Neural cell (in vitro differentiated cells): ENCODE data around the gene NKD2. TPM values are rescaled to one million over a fixed set of nuclear protein-coding genes. Genes with fewer than 3 reads are reported as not detected.

ENCODE experiments used
- H2AFZ ChIP-seq: fragments of 200-600, 300-800 bp; sonication (generic), shearing (Covaris generic); 2 replicates; pipeline ENCODE4 v1.6.0; 2014; ENCODE audit warnings: low read depth, mild to moderate bottlenecking, antibody characterized with exemption, low read length, moderate library complexity
- H3F3A ChIP-seq: fragments of 200-600 bp; shearing (Covaris generic); 2 replicates; pipeline ENCODE4 v1.6.1; 2016; ENCODE audit warnings: mild to moderate bottlenecking, moderate library complexity, mixed read lengths, antibody characterized with exemption, low read length; ENCODE audit not compliant: insufficient read depth, poor library complexity, severe bottlenecking
- H3K27ac ChIP-seq: fragments of 200-600, 300-800 bp; sonication (generic), shearing (Covaris generic); 2 replicates; pipeline ENCODE4 v1.5.1; 2014; ENCODE audit warnings: mild to moderate bottlenecking, low read length, moderate library complexity
- H3K27me3 ChIP-seq: fragments of 300-800, 200-600 bp; sonication (generic), shearing (Covaris generic); 2 replicates; pipeline ENCODE4 v1.6.0; 2014; ENCODE audit warnings: mild to moderate bottlenecking, low read depth, low read length, moderate library complexity; ENCODE audit not compliant: insufficient read depth
- H3K36me3 ChIP-seq: fragments of 300-800, 200-600 bp; sonication (generic), shearing (Covaris generic); 2 replicates; pipeline ENCODE4 v1.5.1; 2014; ENCODE audit warnings: mild to moderate bottlenecking, antibody characterized with exemption, low read length, moderate library complexity; ENCODE audit not compliant: insufficient read depth
- H3K4me2 ChIP-seq: fragments of 300-800, 200-600 bp; sonication (generic), shearing (Covaris generic); 2 replicates; pipeline ENCODE4 v1.6.0; 2014; ENCODE audit warnings: mild to moderate bottlenecking, low read length
- H3K4me3 ChIP-seq: fragments of 300-800, 200-600 bp; sonication (generic), shearing (Covaris generic); 2 replicates; pipeline ENCODE4 v1.5.1; 2014; ENCODE audit warnings: mild to moderate bottlenecking, low read length, moderate library complexity
- H3K79me2 ChIP-seq: fragments of 200-600 bp; shearing (Covaris generic); replicated peaks from 2 replicates; pipeline ENCODE4 v1.6.0; 2014; ENCODE audit warnings: mild to moderate bottlenecking, low read length, moderate library complexity; ENCODE audit not compliant: insufficient read depth
- H3K9ac ChIP-seq: fragments of 300-800, 200-600 bp; sonication (generic), shearing (Covaris generic); 2 replicates; pipeline ENCODE4 v1.6.1; 2016; ENCODE audit warnings: mild to moderate bottlenecking, low read length, mixed read lengths
- H3K9me2 ChIP-seq: fragments of 200-600 bp; shearing (Covaris generic); 2 replicates; pipeline ENCODE4 v1.6.1; 2016; ENCODE audit warnings: mild to moderate bottlenecking, low read length, mixed read lengths; ENCODE audit not compliant: insufficient read depth
- H3K9me3 ChIP-seq: fragments of 200-600, 300-800 bp; sonication (generic), shearing (Covaris generic); 2 replicates; pipeline ENCODE4 v1.6.1; 2016; ENCODE audit warnings: mild to moderate bottlenecking, mixed run types, low read length, moderate library complexity, mixed read lengths
- H4K20me1 ChIP-seq: fragments of 200-600 bp; shearing (Covaris generic); 2 replicates; pipeline ENCODE4 v1.6.1; 2016; ENCODE audit warnings: mild to moderate bottlenecking, mixed run types; ENCODE audit not compliant: insufficient read depth
- EP300 ChIP-seq: fragments of 450-650 bp; conservative IDR thresholded peaks from 2 replicates; pipeline ENCODE4 v1.6.1; 2014; ENCODE audit warnings: antibody characterized with exemption, mild to moderate bottlenecking, moderate library complexity; ENCODE audit not compliant: poor library complexity, severe bottlenecking
- EZH2 ChIP-seq: fragments of 200-600, 300-800 bp; shearing (Covaris generic), sonication (generic); IDR thresholded peaks from 2 replicates; pipeline ENCODE4 v1.6.1; 2014; ENCODE audit warnings: antibody characterized with exemption, low read length, borderline replicate concordance, mild to moderate bottlenecking; ENCODE audit not compliant: insufficient read depth, poor library complexity, severe bottlenecking
- RAD21 ChIP-seq: fragments of 450-650 bp; conservative IDR thresholded peaks from 2 replicates; pipeline ENCODE4 v1.6.1; 2014; ENCODE audit warnings: antibody characterized with exemption, mild to moderate bottlenecking, moderate library complexity
- SMC3 ChIP-seq: fragments of 450-650 bp; conservative IDR thresholded peaks from 2 replicates; pipeline ENCODE4 v1.6.1; 2014; ENCODE audit warnings: antibody characterized with exemption, mild to moderate bottlenecking, moderate library complexity; ENCODE audit not compliant: poor library complexity
- TAF1 ChIP-seq: IDR thresholded peaks from 2 replicates; pipeline ENCODE4 v1.6.1; 2012; ENCODE audit warnings: low read depth
- polyA plus RNA-seq: library from polyadenylated mRNA; depleted of rRNA; stranded (reverse); fragments of >200 nt; gene quantifications from 2 replicates; pipeline ENCODE4 v1.2.3, GENCODE V29; 2014
- TF ChIP-seq, protein P1 (sequence below): IDR thresholded peaks from 2 replicates; pipeline ENCODE4 v1.6.1; 2012; ENCODE audit warnings: borderline replicate concordance
- TF ChIP-seq, protein P2 (sequence below): fragments of 450-650 bp; IDR thresholded peaks from 2 replicates; pipeline ENCODE4 v1.5.1; 2014; ENCODE audit warnings: antibody characterized with exemption, mild to moderate bottlenecking, moderate library complexity; ENCODE audit not compliant: poor library complexity, severe bottlenecking

Gene NKD2
- polyA plus RNA-seq, 1 donor from 2014 or later = 7.2 TPM

DNA sequence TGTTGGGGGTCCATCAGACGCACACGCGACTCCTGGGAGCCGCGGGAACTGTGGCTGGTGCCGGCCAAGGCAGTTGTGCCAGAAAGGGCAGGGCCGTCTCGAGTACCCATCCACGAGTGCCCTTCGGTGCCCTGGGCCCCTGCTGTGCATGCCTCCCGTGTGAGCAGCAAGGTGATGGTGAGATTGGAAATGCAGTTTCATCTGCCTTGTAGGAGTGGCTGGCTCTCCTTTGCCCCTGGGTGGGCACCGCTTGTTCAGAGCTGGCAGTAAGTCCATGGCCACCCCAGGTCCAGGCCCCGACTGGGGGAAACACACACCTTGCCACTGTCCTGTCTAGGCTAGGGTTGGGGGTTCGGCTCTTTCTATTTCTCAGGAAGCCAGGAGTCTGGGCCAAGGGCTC, 5.7 kb downstream of the NKD2 start:
- Histone ChIP-seq H3K79me2 (no peaks in the 10 kb centered on the region), H3K9ac (no peak overlapping the region), H3K4me2 (no peak overlapping the region), H3K27ac (no peak overlapping the region), H3K27me3 (peaks cover 16% of the 10 kb centered on the region), H3K9me3 (no peaks in the 10 kb centered on the region), H4K20me1 (no peaks in the 10 kb centered on the region), H2AFZ (no peak overlapping the region), H3K9me2 (no peaks in the 10 kb centered on the region), H3F3A (no peaks in the 10 kb centered on the region), H3K4me3 (no peak overlapping the region), H3K36me3 (no peaks in the 10 kb centered on the region)
- TF ChIP-seq EP300 = no peak

DNA sequence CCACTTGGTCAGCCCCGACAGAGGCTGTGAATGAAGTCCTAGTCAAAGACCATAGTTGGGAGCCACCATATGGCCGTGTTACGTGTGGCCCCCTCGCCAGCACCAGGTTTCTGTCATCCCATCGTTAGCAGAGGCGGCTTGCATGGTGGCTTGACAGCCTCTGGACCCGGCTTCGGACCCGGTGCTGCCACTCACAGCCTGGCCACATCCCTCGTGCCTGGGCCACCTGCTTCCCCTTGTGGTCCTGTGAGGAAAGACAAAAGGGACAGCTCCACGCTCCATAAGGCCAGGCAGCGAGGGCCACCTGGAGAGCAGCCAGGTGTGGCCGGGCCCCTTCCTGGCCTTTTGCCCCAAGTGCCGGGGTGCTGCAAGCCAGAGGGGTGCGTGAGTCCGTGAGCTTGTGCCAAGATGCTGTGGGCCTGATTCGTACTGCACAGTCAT, 6.2 kb downstream of the NKD2 start:
- H3F3A ChIP-seq = no peaks in the 10 kb centered on the region
- no peak overlapping the region for H3K4me2 ChIP-seq
- TF ChIP-seq, protein P1, sequence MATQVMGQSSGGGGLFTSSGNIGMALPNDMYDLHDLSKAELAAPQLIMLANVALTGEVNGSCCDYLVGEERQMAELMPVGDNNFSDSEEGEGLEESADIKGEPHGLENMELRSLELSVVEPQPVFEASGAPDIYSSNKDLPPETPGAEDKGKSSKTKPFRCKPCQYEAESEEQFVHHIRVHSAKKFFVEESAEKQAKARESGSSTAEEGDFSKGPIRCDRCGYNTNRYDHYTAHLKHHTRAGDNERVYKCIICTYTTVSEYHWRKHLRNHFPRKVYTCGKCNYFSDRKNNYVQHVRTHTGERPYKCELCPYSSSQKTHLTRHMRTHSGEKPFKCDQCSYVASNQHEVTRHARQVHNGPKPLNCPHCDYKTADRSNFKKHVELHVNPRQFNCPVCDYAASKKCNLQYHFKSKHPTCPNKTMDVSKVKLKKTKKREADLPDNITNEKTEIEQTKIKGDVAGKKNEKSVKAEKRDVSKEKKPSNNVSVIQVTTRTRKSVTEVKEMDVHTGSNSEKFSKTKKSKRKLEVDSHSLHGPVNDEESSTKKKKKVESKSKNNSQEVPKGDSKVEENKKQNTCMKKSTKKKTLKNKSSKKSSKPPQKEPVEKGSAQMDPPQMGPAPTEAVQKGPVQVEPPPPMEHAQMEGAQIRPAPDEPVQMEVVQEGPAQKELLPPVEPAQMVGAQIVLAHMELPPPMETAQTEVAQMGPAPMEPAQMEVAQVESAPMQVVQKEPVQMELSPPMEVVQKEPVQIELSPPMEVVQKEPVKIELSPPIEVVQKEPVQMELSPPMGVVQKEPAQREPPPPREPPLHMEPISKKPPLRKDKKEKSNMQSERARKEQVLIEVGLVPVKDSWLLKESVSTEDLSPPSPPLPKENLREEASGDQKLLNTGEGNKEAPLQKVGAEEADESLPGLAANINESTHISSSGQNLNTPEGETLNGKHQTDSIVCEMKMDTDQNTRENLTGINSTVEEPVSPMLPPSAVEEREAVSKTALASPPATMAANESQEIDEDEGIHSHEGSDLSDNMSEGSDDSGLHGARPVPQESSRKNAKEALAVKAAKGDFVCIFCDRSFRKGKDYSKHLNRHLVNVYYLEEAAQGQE = no peak
- TF ChIP-seq EP300 (no peak), EZH2 (no peak), TAF1 (no peak), SMC3 (no peak), RAD21 (no peak)
- peaks cover 11% of the 10 kb centered on the region for H3K27me3 ChIP-seq
- H4K20me1 ChIP-seq = no peaks in the 10 kb centered on the region
- no peaks in the 10 kb centered on the region for H3K79me2 ChIP-seq
- no peak overlapping the region for H3K27ac ChIP-seq
- H3K9ac ChIP-seq = no peak overlapping the region
- no peaks in the 10 kb centered on the region for H3K36me3 ChIP-seq
- H3K4me3 ChIP-seq = no peak overlapping the region
- no peaks in the 10 kb centered on the region for H3K9me3 ChIP-seq
- H2AFZ ChIP-seq = no peak overlapping the region
- no peaks in the 10 kb centered on the region for H3K9me2 ChIP-seq

DNA sequence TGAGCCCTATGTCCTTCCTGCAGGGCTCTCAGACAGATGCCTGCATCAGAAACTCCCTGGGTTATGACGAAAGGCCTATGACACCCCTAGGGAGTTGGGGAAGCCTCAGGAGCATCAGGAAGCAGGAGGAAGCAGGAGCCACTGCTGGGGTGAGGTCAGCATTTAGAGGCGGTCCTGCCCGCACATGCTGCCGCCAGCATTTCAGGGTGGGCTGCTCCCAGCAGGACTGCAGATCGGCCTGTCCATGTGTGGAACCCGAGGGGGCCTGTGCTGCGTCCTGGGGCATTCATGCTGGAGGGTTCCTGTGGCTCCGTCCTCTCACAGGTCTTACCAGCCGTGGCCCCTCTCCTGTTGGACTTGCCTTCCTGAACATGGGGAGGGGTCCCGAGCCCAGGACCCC, 6.9 kb downstream of the NKD2 start:
- TF ChIP-seq EP300 (no peak), TAF1 (no peak), SMC3 (no peak), EZH2 (no peak)
- TF ChIP-seq, protein P1 = no peak
- TF ChIP-seq, protein P2, sequence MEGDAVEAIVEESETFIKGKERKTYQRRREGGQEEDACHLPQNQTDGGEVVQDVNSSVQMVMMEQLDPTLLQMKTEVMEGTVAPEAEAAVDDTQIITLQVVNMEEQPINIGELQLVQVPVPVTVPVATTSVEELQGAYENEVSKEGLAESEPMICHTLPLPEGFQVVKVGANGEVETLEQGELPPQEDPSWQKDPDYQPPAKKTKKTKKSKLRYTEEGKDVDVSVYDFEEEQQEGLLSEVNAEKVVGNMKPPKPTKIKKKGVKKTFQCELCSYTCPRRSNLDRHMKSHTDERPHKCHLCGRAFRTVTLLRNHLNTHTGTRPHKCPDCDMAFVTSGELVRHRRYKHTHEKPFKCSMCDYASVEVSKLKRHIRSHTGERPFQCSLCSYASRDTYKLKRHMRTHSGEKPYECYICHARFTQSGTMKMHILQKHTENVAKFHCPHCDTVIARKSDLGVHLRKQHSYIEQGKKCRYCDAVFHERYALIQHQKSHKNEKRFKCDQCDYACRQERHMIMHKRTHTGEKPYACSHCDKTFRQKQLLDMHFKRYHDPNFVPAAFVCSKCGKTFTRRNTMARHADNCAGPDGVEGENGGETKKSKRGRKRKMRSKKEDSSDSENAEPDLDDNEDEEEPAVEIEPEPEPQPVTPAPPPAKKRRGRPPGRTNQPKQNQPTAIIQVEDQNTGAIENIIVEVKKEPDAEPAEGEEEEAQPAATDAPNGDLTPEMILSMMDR = no peak
- no peaks in the 10 kb centered on the region for H3K9me2 ChIP-seq
- no peak overlapping the region for H2AFZ ChIP-seq
- H3K9ac ChIP-seq = no peak overlapping the region
- no peaks in the 10 kb centered on the region for H4K20me1 ChIP-seq
- no peaks in the 10 kb centered on the region for H3F3A ChIP-seq
- H3K4me2 ChIP-seq = no peak overlapping the region
- H3K9me3 ChIP-seq = no peaks in the 10 kb centered on the region
- H3K27me3 ChIP-seq = peaks cover 4% of the 10 kb centered on the region
- no peaks in the 10 kb centered on the region for H3K36me3 ChIP-seq
- no peaks in the 10 kb centered on the region for H3K79me2 ChIP-seq
- no peak overlapping the region for H3K27ac ChIP-seq
- no peak overlapping the region for H3K4me3 ChIP-seq
